Progenitor cell of endocrine pancreas (in vitro differentiated cells): ENCODE measurements around the gene NQO1. TPM values are rescaled to one million over a fixed set of nuclear protein-coding genes. Genes with fewer than 3 reads are reported as not detected.

Source experiments
- DNase-seq: peaks from one replicate; pipeline ENCODE4 v3.0.0; 2021; ENCODE audit warnings: low spot score; ENCODE audit not compliant: unreplicated experiment
- H3K27ac Mint-ChIP-seq: 2 replicates; pipeline ENCODE4 v1.8.0; 2021; ENCODE audit warnings: mild to moderate bottlenecking, moderate library complexity, mixed read lengths
- H3K27me3 Mint-ChIP-seq: 2 replicates; pipeline ENCODE4 v1.8.0; 2021; ENCODE audit warnings: mixed read lengths
- H3K36me3 Mint-ChIP-seq: 2 replicates; pipeline ENCODE4 v1.8.0; 2022; ENCODE audit warnings: mixed read lengths; ENCODE audit not compliant: insufficient read depth
- H3K4me1 Mint-ChIP-seq: 2 replicates; pipeline ENCODE4 v1.8.0; 2021; ENCODE audit warnings: low read depth, mixed read lengths
- H3K4me3 Mint-ChIP-seq: 2 replicates; pipeline ENCODE4 v1.8.0; 2021; ENCODE audit warnings: low read depth, mild to moderate bottlenecking, moderate library complexity, mixed read lengths
- H3K9me3 Mint-ChIP-seq: 2 replicates; pipeline ENCODE4 v1.8.0; 2021; ENCODE audit warnings: low read depth, mixed read lengths
- CTCF ChIP-seq: fragments of 200-600 bp; sonication (generic); IDR thresholded peaks from one replicate; pipeline ENCODE4 v1.5.0; 2021; ENCODE audit warnings: antibody characterized with exemption, mild to moderate bottlenecking; ENCODE audit not compliant: unreplicated experiment
- total RNA-seq: library from RNA; stranded (reverse); gene quantifications from 2 replicates; pipeline ENCODE4 v1.2.1, GENCODE V29; 2021

Gene NQO1
- total RNA-seq, 1 donor from 2014 or later: 175 TPM

- Mint-ChIP-seq H3K4me3 (no peak overlapping the region), H3K27me3 (no peaks in the 10 kb centered on the region), H3K9me3 (no peaks in the 10 kb centered on the region), H3K36me3 (peaks cover 7% of the 10 kb centered on the region), H3K4me1 (peaks cover 6% of the 10 kb centered on the region), H3K27ac (peak overlapping the region; percentile 52)
- no peak for TF ChIP-seq CTCF
- DNase-seq: no peak
These were observed 19.4 kb downstream of the NQO1 start for GRCh38 chr16:69706975-69707340.

- peak overlapping the region; percentile 52 for H3K27ac Mint-ChIP-seq
- H3K9me3 Mint-ChIP-seq: no peaks in the 10 kb centered on the region
- peaks cover 7% of the 10 kb centered on the region for H3K36me3 Mint-ChIP-seq
- no peak overlapping the region for H3K4me3 Mint-ChIP-seq
- no peak for DNase-seq
- peaks cover 8% of the 10 kb centered on the region for H3K4me1 Mint-ChIP-seq
- TF ChIP-seq CTCF: no peak
- no peaks in the 10 kb centered on the region for H3K27me3 Mint-ChIP-seq
These were observed 19.9 kb downstream of the NQO1 start for GRCh38 chr16:69706256-69706974.

- TF ChIP-seq CTCF: no peak
- H3K9me3 Mint-ChIP-seq: no peaks in the 10 kb centered on the region
- DNase-seq: no peak
- no peaks in the 10 kb centered on the region for H3K27me3 Mint-ChIP-seq
- no peak overlapping the region for H3K4me3 Mint-ChIP-seq
- H3K4me1 Mint-ChIP-seq: peaks cover 15% of the 10 kb centered on the region
- no peaks in the 10 kb centered on the region for H3K36me3 Mint-ChIP-seq
- H3K27ac Mint-ChIP-seq: no peak overlapping the region
These were observed 22.7 kb downstream of the NQO1 start for GRCh38 chr16:69703638-69704037.

GRCh38 chr16:69701866-69702265, 24.5 kb downstream of the NQO1 start:
- H3K27ac Mint-ChIP-seq: peak overlapping the region; percentile 87
- no peaks in the 10 kb centered on the region for H3K9me3 Mint-ChIP-seq
- DNase-seq: no peak
- peaks cover 14% of the 10 kb centered on the region for H3K4me1 Mint-ChIP-seq
- TF ChIP-seq CTCF: no peak
- H3K4me3 Mint-ChIP-seq: no peak overlapping the region
- no peaks in the 10 kb centered on the region for H3K27me3 Mint-ChIP-seq
- H3K36me3 Mint-ChIP-seq: peaks cover 3% of the 10 kb centered on the region

- Mint-ChIP-seq H3K9me3 (no peaks in the 10 kb centered on the region), H3K27me3 (no peaks in the 10 kb centered on the region), H3K27ac (peak overlapping the region; percentile 87), H3K4me1 (peaks cover 11% of the 10 kb centered on the region), H3K36me3 (peaks cover 4% of the 10 kb centered on the region), H3K4me3 (no peak overlapping the region)
- DNase-seq: no peak
- TF ChIP-seq CTCF: no peak
These were observed 24.9 kb downstream of the NQO1 start for GRCh38 chr16:69701452-69701851.
